Caco-2 (cell line): ENCODE measurements around the gene SESN2. TPM values are rescaled to one million over a fixed set of nuclear protein-coding genes. Genes with fewer than 3 reads are reported as not detected.

Source experiments
- BruUV-seq: library from RNA; stranded (reverse); fragments of 400-500 nt; replicated peaks from 2 replicates; lab custom pipeline; 2021; lab: Mats Ljungman, UMichigan
- CTCF ChIA-PET: fragments of 300-600 bp; sonication (Branson Sonifier 250); formaldehyde crosslinking; loops from one replicate; lab custom pipeline; 2022; ENCODE audit warnings: antibody characterized with exemption; lab: Charles Lee
- POLR2A ChIA-PET: fragments of 300-600 bp; sonication (Branson Sonifier 250); formaldehyde crosslinking; loops from one replicate; lab custom pipeline; 2022; ENCODE audit warnings: antibody characterized with exemption; lab: Charles Lee
- DNase-seq, 2 experiments: peaks; one replicate each; pipeline versions ENCODE4 v3.0.0 to v3.0.0-alpha.2; 2020 to 2022
- H3K27me3 ChIP-seq: replicated peaks from 2 replicates; pipeline ENCODE4 v1.6.0; 2011; ENCODE audit warnings: low read length; ENCODE audit not compliant: control insufficient read depth, insufficient read depth
- H3K36me3 ChIP-seq: 2 replicates; pipeline ENCODE4 v1.5.1; 2011; ENCODE audit warnings: low read length; ENCODE audit not compliant: control insufficient read depth, insufficient read depth
- H3K4me1 ChIP-seq: fragments of 250-450 bp; sonication (Bioruptor Pico); 2 replicates; pipeline ENCODE4 v1.5.1; 2020; ENCODE audit warnings: mild to moderate bottlenecking
- H3K4me3 ChIP-seq: 2 replicates; pipeline ENCODE4 v1.5.1; 2011; ENCODE audit warnings: low read depth, mild to moderate bottlenecking, control low read depth, low read length
- H3K9me3 ChIP-seq: fragments of 250-450 bp; sonication (Bioruptor Pico); 2 replicates; pipeline ENCODE4 v1.5.1; 2020; ENCODE audit warnings: mild to moderate bottlenecking, moderate library complexity
- H3K27ac Mint-ChIP-seq: one replicate; pipeline ENCODE4 v1.8.0; 2022; ENCODE audit warnings: mixed read lengths; ENCODE audit not compliant: unreplicated experiment
- H3K27me3 Mint-ChIP-seq: one replicate; pipeline ENCODE4 v1.8.0; 2022; ENCODE audit warnings: mixed read lengths; ENCODE audit not compliant: insufficient read depth, unreplicated experiment
- H3K36me3 Mint-ChIP-seq: one replicate; pipeline ENCODE4 v1.8.0; 2022; ENCODE audit warnings: mild to moderate bottlenecking, mixed read lengths; ENCODE audit not compliant: insufficient read depth, unreplicated experiment
- H3K4me1 Mint-ChIP-seq: one replicate; pipeline ENCODE4 v1.8.0; 2022; ENCODE audit warnings: low read depth, mixed read lengths; ENCODE audit not compliant: unreplicated experiment
- H3K4me3 Mint-ChIP-seq: one replicate; pipeline ENCODE4 v1.8.0; 2022; ENCODE audit warnings: mild to moderate bottlenecking, moderate library complexity, mixed read lengths; ENCODE audit not compliant: unreplicated experiment
- H3K9me3 Mint-ChIP-seq: one replicate; pipeline ENCODE4 v1.8.0; 2022; ENCODE audit warnings: mixed read lengths; ENCODE audit not compliant: unreplicated experiment
- intact Hi-C: fragments of 100-400 bp; cut with micrococcal nuclease; formaldehyde crosslinking; loops from one replicate; pipeline ENCODE4 v1.10.0; 2022; ENCODE audit not compliant: unreplicated experiment
- total RNA-seq: library from RNA; stranded (reverse); gene quantifications from 2 replicates; pipeline ENCODE4 v1.2.3, GENCODE V29; 2022
- TF ChIP-seq, protein P1 (sequence below), 2 experiments: fragments of 200-600 bp in 1 of 2; IDR thresholded peaks; 1 replicate in 1 of 2; 2 replicates in 1 of 2; pipeline versions ENCODE4 v1.5.1 to v1.8.0; 2011 to 2022; ENCODE audit warnings: antibody characterized with exemption in 1 of 2, control low read depth in 1 of 2, inconsistent platforms in 1 of 2, low read depth in 1 of 2, low read length in 1 of 2, mild to moderate bottlenecking in 1 of 2, moderate library complexity in 1 of 2; ENCODE audit not compliant: insufficient read depth in 1 of 2, severe bottlenecking in 1 of 2, unreplicated experiment in 1 of 2

SESN2 gene
- total RNA-seq, 1 experiment from 2014 or later: 34.5 TPM

DNA sequence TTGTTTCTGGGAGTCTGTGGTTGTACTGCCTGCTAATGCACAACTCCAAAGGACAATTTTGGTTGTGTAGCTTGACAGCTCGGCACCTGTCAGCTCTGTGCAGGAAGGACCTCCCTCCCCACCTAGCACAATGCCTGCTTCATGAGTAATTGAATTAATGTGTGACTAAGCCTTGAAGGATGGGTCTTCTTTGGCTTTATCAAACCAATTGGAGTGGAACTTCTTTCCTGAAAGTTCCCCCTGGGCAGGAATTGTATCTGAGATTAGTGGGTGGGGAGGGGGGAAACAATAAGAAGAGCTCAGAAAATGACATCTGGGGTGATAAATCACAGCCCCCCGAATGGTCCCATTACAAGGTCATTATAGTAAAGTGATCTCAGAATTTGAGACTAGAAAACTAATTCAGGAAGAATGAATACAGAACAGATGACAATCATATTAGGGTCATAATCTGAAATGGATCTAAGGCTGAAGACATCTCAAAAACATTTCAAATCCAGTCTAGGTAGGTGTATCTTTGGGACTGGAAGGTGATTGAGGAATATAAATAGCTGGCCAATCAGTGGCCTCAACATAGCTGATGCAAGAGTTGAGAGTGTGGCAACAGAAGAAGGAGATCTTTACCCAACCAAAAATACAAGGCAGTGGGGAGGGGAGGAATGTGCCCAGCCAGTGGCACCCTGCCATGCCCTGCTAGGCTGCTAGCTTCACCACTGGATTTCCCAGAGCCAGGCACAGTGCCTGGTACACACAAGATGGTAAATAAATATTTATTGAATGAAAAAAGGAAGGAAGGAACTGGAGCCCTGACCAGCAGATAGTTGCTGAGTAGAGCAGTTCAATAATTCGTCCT is 10.1 kb upstream of the SESN2 start:
- BruUV-seq: TSS peak; percentile 99
- intact Hi-C loops: loop anchor here (5.0 kb wide), 1 partner anchor 263 kb away; no protein-coding TSS in a partner anchor

DNA sequence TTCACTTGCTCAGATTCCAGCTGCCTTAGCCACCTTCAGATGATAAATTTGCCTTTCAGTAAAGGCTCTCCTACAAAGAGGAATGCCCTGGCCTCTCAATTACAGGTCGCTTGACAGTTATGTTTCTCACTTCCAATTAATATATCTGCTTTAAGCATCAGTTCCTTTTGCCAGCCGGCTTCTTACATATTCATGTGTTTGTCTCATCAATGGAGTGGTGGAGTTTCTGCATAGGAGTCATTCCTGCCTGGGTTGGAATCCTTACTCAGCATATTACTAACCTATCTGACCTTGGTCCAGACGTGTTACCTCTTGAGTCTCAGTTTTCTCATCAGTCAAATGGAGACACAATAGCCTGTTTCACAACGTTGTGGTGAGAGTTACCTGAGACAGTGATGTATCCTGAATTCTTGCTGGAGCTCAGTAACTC is 9.4 kb upstream of the SESN2 start:
- peaks cover 30% of the 10 kb centered on the region for H3K4me1 Mint-ChIP-seq
- H3K4me3 ChIP-seq: no peak overlapping the region
- H3K27me3 Mint-ChIP-seq: no peaks in the 10 kb centered on the region
- intact Hi-C loops: loop anchor here (5.0 kb wide), 1 partner anchor 262 kb away; no protein-coding TSS in a partner anchor
- ChIA-PET POLR2A (interaction anchor here (0.6 to 2.0 kb wide), 5 partner anchors 8 to 256 kb away, joined by 4 to 9 read pairs (median 6); partner anchors contain the start of genes ATP5IF1, MED18 and RCC1), CTCF (interaction anchor here (0.5 to 1.9 kb wide), 4 partner anchors 10 to 160 kb away, joined by 4 to 21 read pairs (median 14); partner anchors contain the start of gene SESN2)
- TSS peak; percentile 99 for BruUV-seq
- peaks cover 6% of the 10 kb centered on the region; the same call in 1 of the 2 replicates for H3K4me1 ChIP-seq
- H3K9me3 Mint-ChIP-seq: no peaks in the 10 kb centered on the region
- no peaks in the 10 kb centered on the region for H3K27me3 ChIP-seq
- peak overlapping the region; percentile 73 for H3K4me3 Mint-ChIP-seq
- no peaks in the 10 kb centered on the region for H3K36me3 ChIP-seq
- TF ChIP-seq, protein P1, sequence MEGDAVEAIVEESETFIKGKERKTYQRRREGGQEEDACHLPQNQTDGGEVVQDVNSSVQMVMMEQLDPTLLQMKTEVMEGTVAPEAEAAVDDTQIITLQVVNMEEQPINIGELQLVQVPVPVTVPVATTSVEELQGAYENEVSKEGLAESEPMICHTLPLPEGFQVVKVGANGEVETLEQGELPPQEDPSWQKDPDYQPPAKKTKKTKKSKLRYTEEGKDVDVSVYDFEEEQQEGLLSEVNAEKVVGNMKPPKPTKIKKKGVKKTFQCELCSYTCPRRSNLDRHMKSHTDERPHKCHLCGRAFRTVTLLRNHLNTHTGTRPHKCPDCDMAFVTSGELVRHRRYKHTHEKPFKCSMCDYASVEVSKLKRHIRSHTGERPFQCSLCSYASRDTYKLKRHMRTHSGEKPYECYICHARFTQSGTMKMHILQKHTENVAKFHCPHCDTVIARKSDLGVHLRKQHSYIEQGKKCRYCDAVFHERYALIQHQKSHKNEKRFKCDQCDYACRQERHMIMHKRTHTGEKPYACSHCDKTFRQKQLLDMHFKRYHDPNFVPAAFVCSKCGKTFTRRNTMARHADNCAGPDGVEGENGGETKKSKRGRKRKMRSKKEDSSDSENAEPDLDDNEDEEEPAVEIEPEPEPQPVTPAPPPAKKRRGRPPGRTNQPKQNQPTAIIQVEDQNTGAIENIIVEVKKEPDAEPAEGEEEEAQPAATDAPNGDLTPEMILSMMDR (IDR thresholded peaks at IDR 0.05; ENCODE audit: insufficient read depth in 1 of 2, low read depth in 1 of 2, low read length in 1 of 2, severe bottlenecking in 1 of 2, unreplicated experiment in 1 of 2): no peak
- peak overlapping the region; percentile 98 for H3K27ac Mint-ChIP-seq
- no peak for DNase-seq
- no peaks in the 10 kb centered on the region for H3K9me3 ChIP-seq
- peaks cover 6% of the 10 kb centered on the region for H3K36me3 Mint-ChIP-seq

More for the DNA sequence above, 10.1 kb upstream of the SESN2 start:
- TF ChIP-seq, protein P1 (IDR thresholded peaks at IDR 0.05; ENCODE audit: insufficient read depth in 1 of 2, low read depth in 1 of 2, low read length in 1 of 2, severe bottlenecking in 1 of 2, unreplicated experiment in 1 of 2): no peak
- Histone ChIP-seq H3K4me3 (no peak overlapping the region), H3K27me3 (no peaks in the 10 kb centered on the region), H3K4me1 (peaks cover 6% of the 10 kb centered on the region; the same call in 1 of the 2 replicates), H3K36me3 (no peaks in the 10 kb centered on the region), H3K9me3 (no peaks in the 10 kb centered on the region)
- H3K27me3 Mint-ChIP-seq: no peaks in the 10 kb centered on the region
- peak overlapping the region; percentile 73 for H3K4me3 Mint-ChIP-seq
- ChIA-PET CTCF (interaction anchor here (0.5 to 2.0 kb wide), 18 partner anchors 8 to 354 kb away, joined by 3 to 21 read pairs (median 4); partner anchors contain the start of genes ATP5IF1, EYA3, MED18 and PHACTR4), POLR2A (interaction anchor here (0.6 to 2.0 kb wide), 8 partner anchors 9 to 257 kb away, joined by 3 to 9 read pairs (median 5); partner anchors contain the start of genes ATP5IF1, MED18 and RCC1)
- peak in 1 of 2 experiments; percentile 51 for DNase-seq
- H3K4me1 Mint-ChIP-seq: peaks cover 30% of the 10 kb centered on the region
- H3K36me3 Mint-ChIP-seq: peaks cover 6% of the 10 kb centered on the region
- H3K9me3 Mint-ChIP-seq: no peaks in the 10 kb centered on the region
- peak overlapping the region; percentile 98 for H3K27ac Mint-ChIP-seq

DNA sequence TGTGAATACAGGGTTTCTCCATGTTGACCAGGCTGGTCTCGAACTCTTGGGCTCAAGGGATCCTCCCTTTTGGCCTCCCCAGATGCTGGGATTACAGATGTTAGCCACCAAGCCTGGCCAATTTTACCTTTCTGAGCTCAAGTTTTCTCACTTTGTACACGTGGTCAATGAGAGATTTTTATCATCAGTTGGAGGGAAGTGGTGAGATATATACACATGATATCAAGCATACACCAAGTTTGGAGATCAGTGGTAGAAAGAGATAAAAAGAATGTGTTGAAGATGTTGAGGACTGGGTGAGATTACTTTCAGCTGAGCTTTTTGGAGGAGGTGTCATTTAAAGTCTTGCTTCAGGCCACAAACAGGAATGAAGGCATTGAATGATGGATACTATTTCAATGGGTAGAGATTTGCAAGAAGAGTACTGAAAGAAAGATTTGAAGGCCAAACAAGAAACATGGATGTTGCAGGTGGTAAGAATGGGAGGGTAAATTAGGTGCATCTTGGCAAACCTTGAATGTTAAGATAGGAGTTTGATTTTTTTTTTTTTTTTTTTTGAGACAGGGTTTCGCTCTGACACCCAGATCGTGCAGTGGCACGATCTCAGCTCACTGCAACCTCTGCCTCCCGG is 3.0 kb upstream of the SESN2 start:
- intact Hi-C loops: no loop called here
- no peaks in the 10 kb centered on the region for H3K9me3 Mint-ChIP-seq
- no peak overlapping the region for H3K4me3 ChIP-seq
- TF ChIP-seq, protein P1 (IDR thresholded peaks at IDR 0.05; ENCODE audit: insufficient read depth in 1 of 2, low read depth in 1 of 2, low read length in 1 of 2, severe bottlenecking in 1 of 2, unreplicated experiment in 1 of 2): no peak
- peaks cover 20% of the 10 kb centered on the region for H3K36me3 Mint-ChIP-seq
- ChIA-PET POLR2A (no interaction called here), CTCF (interaction anchor here (0.6 kb wide), 1 partner anchor 41 kb away, joined by 3 read pairs; no protein-coding TSS in a partner anchor)
- H3K4me3 Mint-ChIP-seq: no peak overlapping the region
- no TSS peak for BruUV-seq
- 0 out of 2 replicates have a peak, but pooled peaks cover 4% of the 10 kb centered on the region for H3K4me1 ChIP-seq
- peaks cover 13% of the 10 kb centered on the region for H3K4me1 Mint-ChIP-seq
- H3K27me3 Mint-ChIP-seq: no peaks in the 10 kb centered on the region
- no peaks in the 10 kb centered on the region for H3K36me3 ChIP-seq
- no peaks in the 10 kb centered on the region for H3K27me3 ChIP-seq
- no peak overlapping the region for H3K27ac Mint-ChIP-seq
- no peak for DNase-seq
- no peaks in the 10 kb centered on the region for H3K9me3 ChIP-seq
